ENCODE results near the gene ACVR1B.

- no peak for TF ChIP-seq CTCF (conservative IDR thresholded peaks at IDR 0.05)
- no peak for TF ChIP-seq EZH2 (IDR thresholded peaks at IDR 0.05; ENCODE audit: low read depth)
These were observed 9.9 kb upstream of the ACVR1B start for GRCh38 chr12:51941604-51942003.

All from PC-9 (cell line).